Fibroblast of the aortic adventitia (primary cell): Measurements from ENCODE around the gene LDLRAD3. TPM values are rescaled to one million over a fixed set of nuclear protein-coding genes. Genes with fewer than 3 reads are reported as not detected.

Experiments
- DNase-seq: peaks from one replicate; pipeline ENCODE4 v3.0.0-alpha.2; 2010; ENCODE audit warnings: low read depth
- H3K4me3 ChIP-seq: 2 replicates; pipeline ENCODE4 v1.5.1; 2011; ENCODE audit warnings: low read depth, mild to moderate bottlenecking, control low read depth, low read length, moderate library complexity
- CTCF ChIP-seq: IDR thresholded peaks from 2 replicates; pipeline ENCODE4 v1.5.1; 2011; ENCODE audit warnings: mild to moderate bottlenecking, low read length, control low read depth, inconsistent platforms; ENCODE audit not compliant: insufficient read depth
- total RNA-seq: library from RNA; depleted of rRNA; stranded (reverse); fragments of >200 nt; gene quantifications from 2 replicates; pipeline ENCODE4 v1.2.3, GENCODE V29; 2012; ENCODE audit warnings: low replicate concordance

Gene LDLRAD3
- total RNA-seq, 1 donor = 10.8 TPM

DNA sequence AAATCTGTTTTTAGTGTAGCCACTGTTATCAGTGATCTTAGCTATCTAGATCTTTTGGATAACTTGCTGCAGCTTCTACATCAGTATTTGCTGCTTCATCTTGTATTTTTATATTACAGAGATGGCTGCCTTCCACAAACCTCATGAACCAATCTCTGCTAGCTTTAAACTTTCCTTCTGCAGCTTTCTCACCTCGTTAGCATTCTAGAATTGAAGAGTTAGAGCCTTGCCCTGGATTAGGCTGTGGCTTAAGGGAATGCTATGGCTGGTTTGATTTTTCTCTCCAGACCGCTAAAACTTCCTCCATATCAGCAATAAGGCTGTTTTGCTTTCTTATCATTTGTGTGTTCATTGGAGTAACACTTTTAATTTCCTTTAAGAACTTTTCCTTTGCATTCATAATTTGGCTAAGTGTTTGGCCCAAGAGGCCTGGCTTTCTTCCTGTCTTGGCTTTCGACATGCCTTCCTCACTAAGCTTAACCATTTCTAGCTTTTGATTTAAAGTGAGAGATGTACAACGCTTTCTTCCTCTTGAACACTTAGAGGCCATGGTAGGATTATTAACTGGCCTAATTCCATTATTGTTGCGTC, 51.9 kb downstream of the LDLRAD3 start:
- no peak for DNase-seq
- TF ChIP-seq CTCF = no peak
- H3K4me3 ChIP-seq = no peak overlapping the region

DNA sequence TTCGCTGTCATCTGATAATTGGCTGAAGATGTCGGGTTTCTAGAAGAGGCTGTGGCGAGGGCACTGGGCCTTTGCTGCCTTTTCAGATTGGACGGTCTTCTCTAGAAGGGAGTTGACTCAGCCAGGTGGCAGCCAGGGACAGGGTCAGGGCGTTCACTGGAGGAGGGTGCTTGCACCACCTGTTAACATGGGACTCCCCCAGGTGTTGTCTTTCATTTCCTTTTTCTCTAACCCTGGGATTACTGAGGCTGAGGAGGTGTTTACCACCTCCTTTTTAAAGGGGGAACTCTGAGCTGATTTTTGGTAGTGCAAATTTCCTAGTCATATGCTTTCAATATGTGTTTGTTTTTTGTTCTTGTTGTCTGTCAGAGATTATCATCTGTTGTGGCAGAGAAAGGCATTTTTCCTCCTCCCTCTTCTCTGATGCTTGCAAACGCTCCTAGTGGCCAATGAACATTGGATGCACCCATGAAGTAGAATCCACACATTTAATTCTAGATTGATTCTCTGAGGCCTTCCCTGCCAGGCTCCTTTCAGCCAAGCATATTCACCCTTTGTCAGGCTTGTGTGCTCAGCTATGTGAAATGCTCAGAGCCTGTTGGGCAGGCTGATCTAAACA, 54.1 kb downstream of the LDLRAD3 start:
- no peak for TF ChIP-seq CTCF
- no peak overlapping the region for H3K4me3 ChIP-seq
- DNase-seq = no peak

DNA sequence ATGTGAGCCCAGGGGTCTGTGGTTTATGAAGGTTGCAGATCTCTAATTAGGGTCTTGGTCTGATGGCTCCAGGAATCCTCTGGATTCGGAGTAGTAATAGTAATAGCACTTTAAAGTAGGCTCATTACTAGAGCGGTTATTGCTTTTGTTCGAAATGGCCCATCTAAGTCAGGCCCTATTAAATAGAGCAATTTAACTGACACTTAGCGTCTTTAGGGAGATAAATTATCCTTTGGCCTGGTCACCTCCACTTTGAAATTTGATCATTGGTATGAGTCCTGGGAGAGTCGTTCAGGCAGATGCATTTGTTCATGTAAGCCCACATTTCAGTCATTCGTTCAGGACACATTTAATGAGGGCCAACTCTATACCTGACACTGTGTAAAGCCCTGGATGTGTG, 54.8 kb downstream of the LDLRAD3 start:
- no peak for TF ChIP-seq CTCF
- no peak for DNase-seq
- H3K4me3 ChIP-seq = no peak overlapping the region

GRCh38 chr11:36000616-36001190, 56.8 kb downstream of the LDLRAD3 start:
- H3K4me3 ChIP-seq = no peak overlapping the region
- no peak for DNase-seq
- TF ChIP-seq CTCF = no peak

DNA sequence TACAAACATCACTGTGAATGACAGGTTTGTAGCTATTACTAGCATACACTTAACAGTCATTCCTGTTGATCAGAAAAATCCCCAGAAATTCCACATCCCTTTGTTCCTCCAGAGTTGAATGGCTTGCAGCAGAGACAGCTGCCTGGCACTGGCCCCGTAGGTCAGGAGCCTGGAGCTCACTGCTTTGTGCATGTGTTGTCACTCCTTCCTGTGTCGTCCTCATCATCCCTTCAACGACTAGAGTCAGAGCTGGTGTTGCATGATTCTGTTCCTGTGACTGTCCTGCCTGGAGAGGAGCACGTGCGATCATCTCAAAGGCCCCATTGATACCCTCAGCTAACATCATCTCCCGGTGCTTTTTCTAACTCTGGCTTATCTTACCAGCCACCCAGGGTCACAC, 58.3 kb downstream of the LDLRAD3 start:
- H3K4me3 ChIP-seq = no peak overlapping the region
- DNase-seq = no peak
- no peak for TF ChIP-seq CTCF

DNA sequence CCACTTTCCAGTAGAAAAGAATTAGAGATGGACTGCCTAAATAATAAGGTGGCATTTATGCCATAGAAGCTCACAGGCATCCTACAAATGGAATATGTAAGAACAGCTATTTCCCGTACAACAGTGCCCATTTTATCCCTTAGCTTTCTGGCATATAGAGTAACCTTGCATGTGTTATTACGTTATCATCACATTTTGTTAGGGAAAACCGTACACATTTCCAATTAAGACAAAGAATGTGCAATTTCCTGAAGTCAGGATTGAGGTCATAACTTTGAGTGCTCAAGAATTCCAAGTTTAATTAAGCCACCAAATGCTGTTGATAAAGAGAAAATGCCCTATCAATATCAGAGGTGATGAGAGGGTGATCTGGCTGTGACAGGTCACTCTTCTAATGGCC, 58.9 kb downstream of the LDLRAD3 start:
- no peak overlapping the region for H3K4me3 ChIP-seq
- TF ChIP-seq CTCF = no peak
- no peak for DNase-seq
